ENCODE data around the gene FHAD1. TPM values are rescaled to one million over a fixed set of nuclear protein-coding genes. Genes with fewer than 3 reads are reported as not detected.
"Not testable (repeated sequence)": the region's sequence is repeated elsewhere in the genome, so short reads cannot be mapped to it uniquely, and the experiment has no call there.

The FHAD1 gene
- total and polyA plus RNA-seq, 2 donors = 0.66 to 0.71 TPM

GRCh38 chr1:15424146-15424667 lies 177.2 kb downstream of the FHAD1 start:
- Histone ChIP-seq H3K9me3 (ENCODE audit: control insufficient read depth in 2 of 2, insufficient read depth in 1 of 2, low read length in 1 of 2) (no peaks in the 10 kb centered on the region), H3K27me3 (ENCODE audit: control insufficient read depth in 2 of 2, insufficient read depth in 1 of 2, low read length in 1 of 2) (no peaks in the 10 kb centered on the region), H3K27ac (ENCODE audit: low read depth in 1 of 2, low read length in 1 of 2) (no peak overlapping the region), H3K4me3 (ENCODE audit: low read length in 2 of 2) (no peak overlapping the region), H3K36me3 (ENCODE audit: control insufficient read depth in 2 of 2, insufficient read depth in 2 of 2, low read length in 1 of 2) (peaks cover 32 to 38% of the 10 kb centered on the region in 2 donors), H3K4me1 (ENCODE audit: control insufficient read depth in 2 of 2, insufficient read depth in 2 of 2, low read length in 2 of 2) (peaks cover 7 to 20% of the 10 kb centered on the region in 2 donors)
- 42% methylated on average over 13 of the region's 13 CpGs for WGBS
- DNase-seq (ENCODE audit: low read depth in 6 of 9, low spot score in 9 of 9) = no peak

GRCh38 chr1:15424981-15425380 lies 178.0 kb downstream of the FHAD1 start:
- H3K36me3 ChIP-seq (ENCODE audit: control insufficient read depth in 2 of 2, insufficient read depth in 2 of 2, low read length in 1 of 2) = peaks cover 32 to 44% of the 10 kb centered on the region in 2 donors
- H3K27me3 ChIP-seq (ENCODE audit: control insufficient read depth in 2 of 2, insufficient read depth in 1 of 2, low read length in 1 of 2) = no peaks in the 10 kb centered on the region
- 99% methylated on average over 5 of the region's 5 CpGs for WGBS
- no peak overlapping the region for H3K4me3 ChIP-seq (ENCODE audit: low read length in 2 of 2)
- no peak overlapping the region for H3K27ac ChIP-seq (ENCODE audit: low read depth in 1 of 2, low read length in 1 of 2)
- peaks cover 7 to 18% of the 10 kb centered on the region in 2 donors for H3K4me1 ChIP-seq (ENCODE audit: control insufficient read depth in 2 of 2, insufficient read depth in 2 of 2, low read length in 2 of 2)
- no peak for DNase-seq (ENCODE audit: low read depth in 6 of 9, low spot score in 9 of 9)
- H3K9me3 ChIP-seq (ENCODE audit: control insufficient read depth in 2 of 2, insufficient read depth in 1 of 2, low read length in 1 of 2) = no peaks in the 10 kb centered on the region

GRCh38 chr1:15425521-15425920 lies 178.5 kb downstream of the FHAD1 start:
- Histone ChIP-seq H3K27me3 (ENCODE audit: control insufficient read depth in 2 of 2, insufficient read depth in 1 of 2, low read length in 1 of 2) (no peaks in the 10 kb centered on the region), H3K9me3 (ENCODE audit: control insufficient read depth in 2 of 2, insufficient read depth in 1 of 2, low read length in 1 of 2) (no peaks in the 10 kb centered on the region), H3K4me1 (ENCODE audit: control insufficient read depth in 2 of 2, insufficient read depth in 2 of 2, low read length in 2 of 2) (peaks cover 7 to 18% of the 10 kb centered on the region in 2 donors), H3K36me3 (ENCODE audit: control insufficient read depth in 2 of 2, insufficient read depth in 2 of 2, low read length in 1 of 2) (peaks cover 35 to 44% of the 10 kb centered on the region in 2 donors), H3K4me3 (ENCODE audit: low read length in 2 of 2) (no peak overlapping the region), H3K27ac (ENCODE audit: low read depth in 1 of 2, low read length in 1 of 2) (no peak overlapping the region)
- WGBS = 96% methylated on average over 10 of the region's 10 CpGs
- DNase-seq (ENCODE audit: low read depth in 6 of 9, low spot score in 9 of 9) = no peak

- H3K27me3 ChIP-seq (ENCODE audit: control insufficient read depth in 2 of 2, insufficient read depth in 1 of 2, low read length in 1 of 2) = no peaks in the 10 kb centered on the region
- no peak for DNase-seq (ENCODE audit: low read depth in 6 of 9, low spot score in 9 of 9)
- 85% methylated on average over 6 of the region's 6 CpGs for WGBS
- H3K9me3 ChIP-seq (ENCODE audit: control insufficient read depth in 2 of 2, insufficient read depth in 1 of 2, low read length in 1 of 2) = no peaks in the 10 kb centered on the region
- H3K27ac ChIP-seq (ENCODE audit: low read depth in 1 of 2, low read length in 1 of 2) = no peak overlapping the region
- peaks cover 33 to 44% of the 10 kb centered on the region in 2 donors for H3K36me3 ChIP-seq (ENCODE audit: control insufficient read depth in 2 of 2, insufficient read depth in 2 of 2, low read length in 1 of 2)
- H3K4me3 ChIP-seq (ENCODE audit: low read length in 2 of 2) = no peak overlapping the region
- H3K4me1 ChIP-seq (ENCODE audit: control insufficient read depth in 2 of 2, insufficient read depth in 2 of 2, low read length in 2 of 2) = peaks cover 7 to 18% of the 10 kb centered on the region in 2 donors
These were observed 178.9 kb downstream of the FHAD1 start for GRCh38 chr1:15425958-15426357.

- DNase-seq (ENCODE audit: low read depth in 6 of 9, low spot score in 9 of 9) = no peak
- Histone ChIP-seq H3K9me3 (ENCODE audit: control insufficient read depth in 2 of 2, insufficient read depth in 1 of 2, low read length in 1 of 2) (no peaks in the 10 kb centered on the region), H3K27ac (ENCODE audit: low read depth in 1 of 2, low read length in 1 of 2) (no peak overlapping the region), H3K4me3 (ENCODE audit: low read length in 2 of 2) (no peak overlapping the region), H3K4me1 (ENCODE audit: control insufficient read depth in 2 of 2, insufficient read depth in 2 of 2, low read length in 2 of 2) (peaks cover 7 to 18% of the 10 kb centered on the region in 2 donors), H3K27me3 (ENCODE audit: control insufficient read depth in 2 of 2, insufficient read depth in 1 of 2, low read length in 1 of 2) (no peaks in the 10 kb centered on the region), H3K36me3 (ENCODE audit: control insufficient read depth in 2 of 2, insufficient read depth in 2 of 2, low read length in 1 of 2) (peaks cover 30 to 41% of the 10 kb centered on the region in 2 donors)
- 94% methylated on average over 30 of the region's 30 CpGs for WGBS
These were observed 179.7 kb downstream of the FHAD1 start for GRCh38 chr1:15426492-15427279.

GRCh38 chr1:15427280-15427666 lies 180.2 kb downstream of the FHAD1 start:
- H3K4me1 ChIP-seq (ENCODE audit: control insufficient read depth in 2 of 2, insufficient read depth in 2 of 2, low read length in 2 of 2) = peaks cover 7 to 18% of the 10 kb centered on the region in 2 donors
- WGBS = 96% methylated on average over 6 of the region's 6 CpGs
- H3K27ac ChIP-seq (ENCODE audit: low read depth in 1 of 2, low read length in 1 of 2) = no peak overlapping the region
- H3K36me3 ChIP-seq (ENCODE audit: control insufficient read depth in 2 of 2, insufficient read depth in 2 of 2, low read length in 1 of 2) = peaks cover 30 to 41% of the 10 kb centered on the region in 2 donors
- H3K4me3 ChIP-seq (ENCODE audit: low read length in 2 of 2) = no peak overlapping the region
- no peaks in the 10 kb centered on the region for H3K9me3 ChIP-seq (ENCODE audit: control insufficient read depth in 2 of 2, insufficient read depth in 1 of 2, low read length in 1 of 2)
- DNase-seq (ENCODE audit: low read depth in 6 of 9, low spot score in 9 of 9) = no peak
- H3K27me3 ChIP-seq (ENCODE audit: control insufficient read depth in 2 of 2, insufficient read depth in 1 of 2, low read length in 1 of 2) = no peaks in the 10 kb centered on the region

GRCh38 chr1:15428252-15428651 lies 181.2 kb downstream of the FHAD1 start:
- not testable (repeated sequence) for H3K27me3 ChIP-seq (ENCODE audit: control insufficient read depth in 2 of 2, insufficient read depth in 1 of 2, low read length in 1 of 2); H3K27ac ChIP-seq (ENCODE audit: low read depth in 1 of 2, low read length in 1 of 2); H3K9me3 ChIP-seq (ENCODE audit: control insufficient read depth in 2 of 2, insufficient read depth in 1 of 2, low read length in 1 of 2); H3K4me3 ChIP-seq (ENCODE audit: low read length in 2 of 2); DNase-seq (ENCODE audit: low read depth in 6 of 9, low spot score in 9 of 9)
- Histone ChIP-seq H3K4me1 (ENCODE audit: control insufficient read depth in 2 of 2, insufficient read depth in 2 of 2, low read length in 2 of 2) (peaks cover 7 to 17% of the 10 kb centered on the region in 2 donors), H3K36me3 (ENCODE audit: control insufficient read depth in 2 of 2, insufficient read depth in 2 of 2, low read length in 1 of 2) (peaks cover 30 to 41% of the 10 kb centered on the region in 2 donors)
- 95% methylated on average over 11 of the region's 11 CpGs for WGBS

GRCh38 chr1:15428815-15429435 lies 181.9 kb downstream of the FHAD1 start:
- no peak for DNase-seq (ENCODE audit: low read depth in 6 of 9, low spot score in 9 of 9)
- H3K9me3 ChIP-seq (ENCODE audit: control insufficient read depth in 2 of 2, insufficient read depth in 1 of 2, low read length in 1 of 2) = no peaks in the 10 kb centered on the region
- peaks cover 30 to 41% of the 10 kb centered on the region in 2 donors for H3K36me3 ChIP-seq (ENCODE audit: control insufficient read depth in 2 of 2, insufficient read depth in 2 of 2, low read length in 1 of 2)
- H3K27ac ChIP-seq (ENCODE audit: low read depth in 1 of 2, low read length in 1 of 2) = no peak overlapping the region
- no peak overlapping the region for H3K4me3 ChIP-seq (ENCODE audit: low read length in 2 of 2)
- H3K27me3 ChIP-seq (ENCODE audit: control insufficient read depth in 2 of 2, insufficient read depth in 1 of 2, low read length in 1 of 2) = no peaks in the 10 kb centered on the region
- H3K4me1 ChIP-seq (ENCODE audit: control insufficient read depth in 2 of 2, insufficient read depth in 2 of 2, low read length in 2 of 2) = peaks cover 4 to 16% of the 10 kb centered on the region in 2 donors
- 94% methylated on average over 18 of the region's 18 CpGs for WGBS

- Histone ChIP-seq H3K9me3 (ENCODE audit: control insufficient read depth in 2 of 2, insufficient read depth in 1 of 2, low read length in 1 of 2) (no peaks in the 10 kb centered on the region), H3K27me3 (ENCODE audit: control insufficient read depth in 2 of 2, insufficient read depth in 1 of 2, low read length in 1 of 2) (no peaks in the 10 kb centered on the region), H3K4me1 (ENCODE audit: control insufficient read depth in 2 of 2, insufficient read depth in 2 of 2, low read length in 2 of 2) (peaks cover 0 to 12% of the 10 kb centered on the region in 2 donors), H3K4me3 (ENCODE audit: low read length in 2 of 2) (no peak overlapping the region), H3K36me3 (ENCODE audit: control insufficient read depth in 2 of 2, insufficient read depth in 2 of 2, low read length in 1 of 2) (peaks cover 30 to 38% of the 10 kb centered on the region in 2 donors), H3K27ac (ENCODE audit: low read depth in 1 of 2, low read length in 1 of 2) (no peak overlapping the region)
- 96% methylated on average over 19 of the region's 19 CpGs for WGBS
- no peak for DNase-seq (ENCODE audit: low read depth in 6 of 9, low spot score in 9 of 9)
These were observed 182.7 kb downstream of the FHAD1 start for GRCh38 chr1:15429701-15430149.

All from thymus (tissue), 11 donors.